HCEC 1CT (cell line): ENCODE results near the gene CYBA.
"Not testable (repeated sequence)": the region's sequence is repeated elsewhere in the genome, so short reads cannot be mapped to it uniquely, and the experiment has no call there.

ENCODE experiments used
- DNase-seq: peaks from one replicate; pipeline ENCODE4 v3.0.0-alpha.2; 2017

CYBA gene

GRCh38 chr16:88609426-88609825, 41.4 kb downstream of the CYBA start:
- DNase-seq, result not testable (repeated sequence)

DNA sequence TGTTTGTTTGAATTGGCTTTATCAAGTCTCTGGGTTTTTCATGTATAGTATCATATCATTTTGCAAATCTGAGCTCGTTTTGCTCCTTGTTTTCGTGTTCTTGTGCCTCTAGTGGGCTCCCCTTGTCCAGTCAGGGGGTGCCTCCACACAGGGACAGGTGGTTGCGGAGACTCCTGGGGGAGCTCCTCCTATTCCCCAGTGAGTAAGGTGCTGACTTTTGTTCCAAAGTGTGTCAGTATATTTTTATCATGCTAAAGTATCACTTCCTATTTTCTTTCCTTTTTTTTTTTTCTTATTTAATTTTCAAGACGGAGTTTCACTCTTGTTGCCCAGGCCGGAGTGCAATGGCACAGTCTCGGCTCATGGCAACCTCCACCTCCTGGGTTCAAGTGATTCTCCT, 42.8 kb downstream of the CYBA start:
- no peak for DNase-seq

GRCh38 chr16:88606148-88606757, 44.6 kb downstream of the CYBA start:
- no peak for DNase-seq

- DNase-seq, result no peak
Measured at GRCh38 chr16:88605186-88606147, 45.4 kb downstream of the CYBA start.

DNA sequence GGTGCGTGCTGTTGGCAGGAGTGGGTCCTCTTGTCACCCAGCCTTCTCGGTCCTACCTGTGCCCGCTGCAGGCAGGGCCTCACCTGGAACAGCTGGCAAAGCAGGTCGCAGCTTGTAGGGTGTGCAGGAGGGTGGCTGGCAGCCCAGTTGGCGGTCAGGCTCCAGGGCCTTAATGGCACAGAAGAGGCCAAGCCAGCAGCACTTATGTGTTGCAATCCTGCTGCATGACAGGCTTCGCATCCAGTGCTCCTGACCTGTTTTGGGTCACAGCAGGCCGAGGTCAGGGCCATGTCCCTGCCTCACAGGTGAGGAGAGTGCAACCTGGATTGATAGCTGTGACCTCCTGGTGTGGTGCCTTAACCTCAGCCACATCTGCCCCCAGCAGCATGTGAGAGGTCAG, 48.8 kb downstream of the CYBA start:
- DNase-seq, result no peak

- DNase-seq, result no peak
Measured at GRCh38 chr16:88601313-88602036, 49.4 kb downstream of the CYBA start.

- DNase-seq, result no peak
Measured at GRCh38 chr16:88600539-88600896, 50.3 kb downstream of the CYBA start.

DNA sequence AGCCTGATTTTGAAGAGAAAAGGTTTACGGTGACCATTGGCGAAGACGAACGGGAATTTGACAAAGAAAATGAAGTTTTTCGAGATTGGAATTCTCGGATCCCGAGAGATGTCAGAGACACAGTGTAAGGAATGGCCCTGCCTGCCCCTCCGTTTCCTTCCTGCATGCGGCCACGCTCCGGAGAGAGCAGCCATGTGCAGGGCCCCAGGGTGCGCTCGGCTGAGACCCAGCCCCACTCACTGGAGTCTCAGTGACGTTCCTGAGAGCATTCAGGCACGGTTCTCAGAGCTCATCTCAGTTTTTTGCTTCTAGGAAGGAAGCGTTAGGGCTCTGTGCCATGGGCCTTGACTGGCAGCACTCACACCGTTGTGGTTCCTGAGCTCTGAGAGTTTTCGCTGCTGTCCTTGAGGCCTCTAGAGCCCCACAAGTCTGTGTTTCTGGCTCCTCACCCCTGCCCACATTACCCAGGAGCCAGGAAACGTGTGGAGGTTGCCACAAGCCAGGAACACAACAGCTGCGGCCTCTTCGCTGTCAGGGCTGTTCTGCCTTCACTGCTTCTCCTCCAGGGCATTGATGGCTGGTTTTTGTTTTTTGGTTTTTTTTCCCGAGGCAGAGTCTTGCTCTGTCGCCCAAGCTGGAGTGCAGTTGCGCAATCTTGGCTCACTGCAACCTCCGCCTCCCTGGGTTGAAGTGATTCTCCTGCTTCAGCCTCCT, 50.9 kb downstream of the CYBA start:
- no peak for DNase-seq

- DNase-seq, result no peak
Measured at GRCh38 chr16:88599092-88599733, 51.6 kb downstream of the CYBA start.

DNA sequence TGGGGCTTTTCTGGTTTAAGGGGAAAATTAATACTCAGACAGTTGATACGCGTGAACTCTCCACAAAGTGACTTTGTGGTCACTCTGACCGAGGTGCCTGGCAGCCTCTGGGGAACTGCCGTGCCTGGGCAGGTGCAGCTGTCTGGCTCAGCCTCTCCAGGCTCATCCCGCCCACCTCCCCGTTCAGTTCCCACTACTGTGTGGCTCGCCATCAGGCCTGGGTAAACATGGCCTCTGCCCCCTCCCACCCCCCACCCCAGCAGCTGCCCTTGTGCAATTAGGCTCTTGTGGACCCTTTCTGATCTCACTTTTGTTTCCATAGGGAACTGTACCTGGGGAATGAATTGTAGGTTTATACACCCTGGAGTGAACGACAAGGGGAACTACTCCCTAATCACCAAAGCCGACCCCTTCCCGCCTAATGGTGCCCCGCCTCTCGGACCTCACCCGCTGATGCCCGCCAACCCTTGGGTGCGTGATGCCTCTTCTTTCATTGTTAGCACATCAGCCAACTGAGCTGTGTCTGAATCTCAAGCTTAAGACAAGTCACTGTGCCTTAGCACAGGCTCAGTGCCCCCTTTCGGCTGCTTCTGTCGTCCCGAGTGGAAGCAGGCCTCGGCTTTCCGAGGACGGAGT, 52.9 kb downstream of the CYBA start:
- DNase-seq, result no peak

DNA sequence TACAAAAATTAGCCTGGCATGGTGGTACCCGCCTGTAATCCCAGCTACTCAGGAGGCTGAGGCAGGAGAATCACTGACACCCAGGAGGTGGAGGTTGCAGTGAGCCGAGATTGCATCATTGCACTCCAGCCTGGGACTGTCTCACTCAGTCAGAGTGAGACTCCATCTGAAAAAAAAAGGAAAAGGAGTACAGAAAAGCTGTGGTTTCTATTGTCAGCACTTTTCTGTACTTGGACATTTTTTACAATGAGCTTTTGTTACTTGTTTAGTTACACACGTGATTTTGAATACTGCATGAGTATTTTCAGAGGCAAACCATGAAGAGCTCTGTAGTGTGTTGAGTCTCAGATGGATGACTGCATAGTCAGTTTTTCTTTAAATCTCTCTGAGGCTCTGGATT, 54.4 kb downstream of the CYBA start:
- DNase-seq, result no peak

- DNase-seq, result no peak
Measured at GRCh38 chr16:88595921-88596320, 54.9 kb downstream of the CYBA start.

DNA sequence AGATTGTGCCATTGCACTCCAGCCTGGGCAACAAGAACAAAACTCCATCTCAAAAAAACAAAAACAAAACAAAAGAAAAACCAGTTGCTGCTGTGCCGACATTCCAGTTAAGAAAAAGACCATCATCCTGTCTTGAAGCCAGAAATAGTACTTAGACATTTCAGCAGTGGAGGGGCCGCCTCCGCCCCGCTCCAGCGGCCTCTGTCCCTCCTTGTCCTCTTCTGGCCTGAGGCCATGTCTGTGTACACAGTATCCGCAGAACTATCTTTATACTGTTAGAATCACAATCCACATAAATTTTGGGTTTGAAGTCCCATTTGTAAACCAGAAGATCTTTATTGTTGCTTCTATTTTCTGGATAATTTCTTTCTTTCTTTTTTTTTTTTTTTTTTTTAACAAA, 55.8 kb downstream of the CYBA start:
- no peak for DNase-seq

DNA sequence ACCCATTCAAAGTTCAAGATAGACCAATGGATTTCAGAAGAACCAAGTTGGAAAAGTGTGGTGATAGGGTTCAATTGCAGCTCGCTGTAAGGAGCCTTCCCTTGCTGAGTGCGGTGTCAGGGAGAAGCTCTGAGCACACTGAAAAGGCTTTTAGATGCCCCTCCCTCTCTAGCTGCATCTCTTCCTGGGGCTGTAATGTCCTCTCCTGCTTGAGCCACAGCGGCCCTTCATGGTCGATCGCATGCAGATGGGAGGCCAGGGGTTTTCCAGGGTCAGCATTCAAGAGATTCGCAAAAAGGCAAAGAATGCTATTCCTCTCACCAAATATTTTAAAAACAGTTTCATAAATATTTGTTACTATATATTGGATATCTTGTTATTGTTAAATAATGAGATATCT, 56.9 kb downstream of the CYBA start:
- no peak for DNase-seq

DNA sequence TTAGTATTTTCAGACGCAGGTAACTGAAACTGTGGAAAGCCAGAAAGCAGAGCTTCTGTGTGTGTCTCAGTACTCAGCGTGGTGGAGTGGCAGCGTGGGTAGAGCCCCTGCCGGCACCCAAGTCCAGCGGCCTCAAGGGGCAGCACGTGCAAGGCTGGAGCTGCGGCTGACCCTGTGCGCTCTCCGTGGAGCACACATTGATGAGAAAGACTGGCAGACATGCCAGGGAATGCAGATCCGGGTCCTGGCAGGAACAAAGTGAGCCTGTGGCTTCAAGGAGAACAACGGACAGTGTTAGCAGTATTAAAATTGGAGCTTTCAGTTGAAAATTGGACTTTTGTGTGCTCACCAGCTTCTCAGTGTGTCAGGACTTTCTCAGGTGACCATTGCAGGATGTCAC, 57.4 kb downstream of the CYBA start:
- DNase-seq, result no peak
